GM12874 (cell line): ENCODE data around the gene ZFAND2A.

Experiments used
- CTCF ChIP-seq: IDR thresholded peaks from 2 replicates; pipeline ENCODE4 v1.5.1; 2011; ENCODE audit warnings: low read depth, mild to moderate bottlenecking, control low read depth, low read length, moderate library complexity; ENCODE audit not compliant: insufficient read depth

The ZFAND2A gene

GRCh38 chr7:1111156-1111555 is 48.8 kb downstream of the ZFAND2A start:
- no peak for TF ChIP-seq CTCF

GRCh38 chr7:1110358-1110757 is 49.6 kb downstream of the ZFAND2A start:
- no peak for TF ChIP-seq CTCF

GRCh38 chr7:1109581-1110310 is 50.2 kb downstream of the ZFAND2A start:
- no peak for TF ChIP-seq CTCF

GRCh38 chr7:1108264-1108920 is 51.6 kb downstream of the ZFAND2A start:
- TF ChIP-seq CTCF, result no peak

- no peak for TF ChIP-seq CTCF
Observed at GRCh38 chr7:1106793-1107421, 53.1 kb downstream of the ZFAND2A start.

- no peak for TF ChIP-seq CTCF
Observed at GRCh38 chr7:1106063-1106792, 53.8 kb downstream of the ZFAND2A start.

- TF ChIP-seq CTCF, result no peak
Observed at GRCh38 chr7:1105189-1105588, 54.8 kb downstream of the ZFAND2A start.
